Heart right ventricle (tissue), 16 donors: Measurements from ENCODE around the gene EPC2. TPM values are rescaled to one million over a fixed set of nuclear protein-coding genes. Genes with fewer than 3 reads are reported as not detected.

Experiments used
- ATAC-seq, 8 donors: fragments of 200-7000 bp; cut with Tn5 transposase; one replicate each; pipeline ENCODE4 v1.9.1; 2020; ENCODE audit warnings: mild to moderate bottlenecking in 8 of 8, moderate library complexity in 8 of 8, moderate number of reproducible peaks in 1 of 8
- DNase-seq, 2 donors: peaks; one replicate each; pipeline ENCODE4 v3.0.0-alpha.2; 2020
- H3K27ac ChIP-seq, 10 donors: fragments of 200-600 bp; sonication (generic) in 2 of 10; one replicate each; pipeline versions ENCODE4 v1.5.0 to v1.8.0; 2020 to 2022; ENCODE audit warnings: mild to moderate bottlenecking in 3 of 10
- H3K27me3 ChIP-seq, 7 donors: fragments of 200-600 bp; one replicate each; pipeline ENCODE4 v1.8.0; 2021 to 2022; ENCODE audit warnings: mild to moderate bottlenecking in 2 of 7
- H3K36me3 ChIP-seq, 9 donors: fragments of 200-600 bp; sonication (generic) in 1 of 9; one replicate each; pipeline versions ENCODE4 v1.5.0 to v1.8.0; 2020 to 2022; ENCODE audit warnings: mild to moderate bottlenecking in 2 of 9
- H3K4me1 ChIP-seq, 9 donors: fragments of 200-600 bp; sonication (generic) in 1 of 9; one replicate each; pipeline versions ENCODE4 v1.5.0 to v1.8.0; 2020 to 2022; ENCODE audit warnings: mild to moderate bottlenecking in 4 of 9
- H3K4me3 ChIP-seq, 10 donors: fragments of 200-600 bp; sonication (generic) in 2 of 10; one replicate each; pipeline versions ENCODE4 v1.5.0 to v1.8.0; 2020 to 2022; ENCODE audit warnings: mild to moderate bottlenecking in 7 of 10, moderate library complexity in 2 of 10
- H3K9me3 ChIP-seq, 11 donors: fragments of 200-600 bp in 10 of 11; sonication (generic) in 2 of 11; one replicate each; pipeline versions ENCODE4 v1.5.0 to v1.8.0; 2013 to 2022; ENCODE audit warnings: mild to moderate bottlenecking in 2 of 11, control low read depth in 1 of 11, moderate library complexity in 1 of 11
- WGBS, 2 donors: extraction: QIAGEN DNeasy Blood & Tissue Kit; methylation state at CpG; one replicate each; pipeline ENCODE4 v1.1.7; 2013; ENCODE audit warnings: inconsistent platforms in 1 of 2; 5-methylcytosine and 5-hydroxymethylcytosine counted together
- intact Hi-C, 10 donors: fragments of 100-400 bp; cut with DNase I; formaldehyde crosslinking; loops; one replicate each; pipeline versions ENCODE4 v1.11.1 to v1.14.2; 2022
- polyA plus RNA-seq, 2 donors: library from polyadenylated mRNA; stranded (reverse); fragments of 200-250 nt; gene quantifications; one replicate each; pipeline ENCODE4 v1.2.3, GENCODE V29; 2013
- total RNA-seq, 10 donors: library from RNA; stranded (reverse); fragmentation: NEBNext Ultra II Directional in 3 of 10; extraction: Animal tissue kit (Norgen Biotek cat#: 25700) in 3 of 10; gene quantifications; one replicate each; pipeline versions ENCODE4 v1.2.1 to v1.2.4, GENCODE V29; 2021 to 2023
- TF ChIP-seq, protein P1 (sequence below), 9 donors: fragments of 200-600 bp; sonication (generic) in 2 of 9; IDR thresholded peaks; one replicate each; pipeline versions ENCODE4 v1.5.0 to v1.8.0; 2021 to 2022; ENCODE audit warnings: antibody characterized with exemption in 9 of 9, mild to moderate bottlenecking in 5 of 9, moderate library complexity in 1 of 9
- donor health status: Arrhythmogenic right ventricular cardiomyopathy.
- donor health status: ischemic (EF 13 %, LVEDD 7.1; RV severe dilation, severe dysfunction).
- donor health status: healthy with polysubstance abuse.
- donor health status: DM: no; HTN: yes; CAD: no.
- donor health status: DM: no; HTN: no; CAD: no.
- donor health status: ischemic (EF 25% LVEDD 6.9; RV normal size, moderate dysfunction).
- donor health status: ischemic (EF 25% LVEDD 5.7; RV mildly dilated, moderate dysfunction).
- donor health status: healthy.
- donor health status: DM: yes; HTN: yes; CAD: no.
- donor health status: Ischemic cardiomyopathy.
- donor health status: ischemic (EF 35%, LVEDD 5.7; RV mildly dilated, moderate dysfunction).
- donor health status: nonischemic (EF 11% LVEDD 7.7; RV severe dilation, severe dysfunction).
- donor health status: DM: yes; HTN: yes; CAD: no.
- donor health status: PGD.
- donor health status: ischemic (EF 29% LVEDD 5.4; RV normal size, mild dysfunction).
- donor health status: nonischemic (EF 23%, LVEDD 6.1; RV moderate dilation, normal function).

Gene EPC2
- total and polyA plus RNA-seq, 12 donors = 5.5 to 28.8 (median 20.9) TPM

DNA sequence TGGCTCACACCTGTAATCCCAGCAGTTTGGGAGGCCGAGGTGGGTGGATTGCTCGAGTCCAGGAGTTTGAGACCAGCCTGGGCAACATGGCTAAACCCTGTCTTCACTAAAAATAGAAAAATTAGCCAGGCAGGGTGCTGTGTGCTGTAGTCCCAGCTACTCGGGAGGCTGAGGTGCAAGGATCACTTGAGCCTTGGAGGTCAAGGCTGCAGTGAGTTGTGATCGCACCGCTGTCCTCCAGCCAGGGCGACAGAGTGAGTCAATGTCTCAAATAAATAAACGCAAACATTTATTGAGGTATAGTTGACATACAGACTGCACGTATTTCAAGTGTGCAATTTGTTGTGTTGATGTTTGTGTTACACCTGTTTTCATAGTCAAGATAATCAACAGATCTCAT lies 19.7 kb downstream of the EPC2 start:
- intact Hi-C loops = no loop called here
- no peak for ATAC-seq
- peaks cover 0 to 57% (median 44%) of the 10 kb centered on the region in 9 donors for H3K4me1 ChIP-seq
- peaks cover 0 to 5% (median 0%) of the 10 kb centered on the region in 11 donors for H3K9me3 ChIP-seq
- 96 to 97% methylated on average over 8 of the region's 8 CpGs for WGBS, 2 donors
- no peak overlapping the region for H3K27ac ChIP-seq
- no peak overlapping the region for H3K4me3 ChIP-seq
- no peaks in the 10 kb centered on the region for H3K36me3 ChIP-seq
- no peaks in the 10 kb centered on the region for H3K27me3 ChIP-seq
- no peak for DNase-seq
- TF ChIP-seq, protein P1, sequence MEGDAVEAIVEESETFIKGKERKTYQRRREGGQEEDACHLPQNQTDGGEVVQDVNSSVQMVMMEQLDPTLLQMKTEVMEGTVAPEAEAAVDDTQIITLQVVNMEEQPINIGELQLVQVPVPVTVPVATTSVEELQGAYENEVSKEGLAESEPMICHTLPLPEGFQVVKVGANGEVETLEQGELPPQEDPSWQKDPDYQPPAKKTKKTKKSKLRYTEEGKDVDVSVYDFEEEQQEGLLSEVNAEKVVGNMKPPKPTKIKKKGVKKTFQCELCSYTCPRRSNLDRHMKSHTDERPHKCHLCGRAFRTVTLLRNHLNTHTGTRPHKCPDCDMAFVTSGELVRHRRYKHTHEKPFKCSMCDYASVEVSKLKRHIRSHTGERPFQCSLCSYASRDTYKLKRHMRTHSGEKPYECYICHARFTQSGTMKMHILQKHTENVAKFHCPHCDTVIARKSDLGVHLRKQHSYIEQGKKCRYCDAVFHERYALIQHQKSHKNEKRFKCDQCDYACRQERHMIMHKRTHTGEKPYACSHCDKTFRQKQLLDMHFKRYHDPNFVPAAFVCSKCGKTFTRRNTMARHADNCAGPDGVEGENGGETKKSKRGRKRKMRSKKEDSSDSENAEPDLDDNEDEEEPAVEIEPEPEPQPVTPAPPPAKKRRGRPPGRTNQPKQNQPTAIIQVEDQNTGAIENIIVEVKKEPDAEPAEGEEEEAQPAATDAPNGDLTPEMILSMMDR (IDR thresholded peaks at IDR 0.05) = no peak

DNA sequence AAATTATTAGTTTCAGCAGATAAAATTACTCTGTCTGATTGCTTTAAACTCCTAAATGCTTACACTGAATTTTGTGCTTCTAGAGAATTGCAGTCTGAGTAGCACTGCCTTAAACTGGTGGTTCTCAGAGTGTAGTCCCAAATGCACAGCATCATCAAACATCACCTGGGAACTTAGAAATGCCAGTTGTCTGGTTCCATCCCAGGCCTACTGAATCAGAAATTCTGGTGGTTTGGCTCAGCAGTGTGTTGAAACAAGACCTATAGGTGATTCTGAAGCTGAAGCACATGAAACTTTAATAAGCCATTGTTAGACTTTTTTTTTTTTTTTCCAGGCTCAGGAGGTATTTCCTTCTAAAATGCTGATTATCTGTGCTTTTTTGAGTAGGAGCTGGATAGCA lies 22.0 kb downstream of the EPC2 start:
- Histone ChIP-seq H3K36me3 (no peaks in the 10 kb centered on the region), H3K4me3 (no peak overlapping the region), H3K4me1 (peaks cover 0 to 47% (median 24%) of the 10 kb centered on the region in 9 donors), H3K27me3 (no peaks in the 10 kb centered on the region), H3K9me3 (peaks cover 0 to 5% (median 0%) of the 10 kb centered on the region in 11 donors), H3K27ac (no peak overlapping the region)
- no peak for ATAC-seq
- DNase-seq = no peak
- intact Hi-C loops = no loop called here
- TF ChIP-seq, protein P1 (IDR thresholded peaks at IDR 0.05) = no peak

DNA sequence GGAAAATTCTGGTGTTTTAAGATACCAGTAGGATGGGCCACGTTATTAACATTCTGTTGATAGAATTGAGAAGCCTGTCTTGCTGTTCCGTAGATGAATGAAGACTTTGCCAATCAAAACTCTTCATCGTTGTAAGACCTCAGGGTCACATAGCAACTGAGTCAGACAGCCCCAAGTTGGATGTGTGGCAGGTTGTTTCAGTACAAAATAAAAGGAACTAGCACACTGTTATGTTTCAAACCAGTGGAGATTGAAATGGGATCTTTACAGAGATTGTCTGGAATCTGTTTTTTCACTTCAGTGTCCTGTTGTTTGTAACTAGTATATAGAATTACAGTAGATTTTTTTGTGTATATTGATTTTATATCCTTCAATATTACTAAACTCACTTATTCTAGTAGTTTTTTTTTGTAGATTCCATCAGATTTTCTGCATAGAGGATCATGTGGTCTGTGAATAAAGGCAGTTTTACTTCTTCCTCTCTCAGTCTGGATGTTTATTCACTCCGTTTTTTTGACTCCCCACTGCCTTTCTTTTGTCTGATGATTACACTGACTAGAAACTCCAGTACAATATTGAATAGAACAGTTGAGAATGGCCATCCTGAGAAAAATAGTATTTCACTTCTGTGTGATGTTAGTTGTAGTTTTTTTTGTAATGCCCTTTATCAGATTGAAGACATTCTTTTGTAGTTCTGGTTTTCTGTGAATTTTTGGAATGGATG lies 22.7 kb downstream of the EPC2 start:
- DNase-seq (no peak), ATAC-seq (no peak)
- peaks cover 0 to 48% (median 24%) of the 10 kb centered on the region in 9 donors for H3K4me1 ChIP-seq
- intact Hi-C loops = no loop called here
- H3K27me3 ChIP-seq = no peaks in the 10 kb centered on the region
- H3K4me3 ChIP-seq = no peak overlapping the region
- H3K36me3 ChIP-seq = no peaks in the 10 kb centered on the region
- H3K27ac ChIP-seq = no peak overlapping the region
- peaks cover 0 to 5% (median 0%) of the 10 kb centered on the region in 11 donors for H3K9me3 ChIP-seq
- 33 to 40% methylated on average over 4 of the region's 4 CpGs for WGBS, 2 donors
- TF ChIP-seq, protein P1 (IDR thresholded peaks at IDR 0.05) = no peak

DNA sequence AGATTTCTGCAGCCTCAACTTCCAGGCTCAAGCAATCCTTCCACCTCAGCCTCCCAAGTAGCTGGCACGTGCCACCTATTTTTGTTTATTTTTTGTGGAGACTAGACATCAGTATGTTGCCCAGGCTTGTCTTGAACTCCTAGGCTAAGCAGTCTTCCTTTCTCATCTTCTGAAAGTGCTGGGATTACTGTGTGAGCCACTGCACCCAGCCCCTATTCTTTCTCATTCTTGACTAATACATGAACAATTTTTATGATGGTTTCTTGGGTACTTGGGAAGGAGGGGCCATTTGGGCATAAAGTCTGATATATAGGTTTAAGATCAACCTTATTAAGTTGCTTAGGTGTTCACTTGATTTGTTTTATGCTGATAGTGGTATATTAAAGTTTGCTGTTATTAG lies 26.2 kb downstream of the EPC2 start:
- TF ChIP-seq, protein P1 (IDR thresholded peaks at IDR 0.05) = no peak
- 70 to 77% methylated on average over 1 of the region's 1 CpG for WGBS, 2 donors
- Histone ChIP-seq H3K27me3 (no peaks in the 10 kb centered on the region), H3K4me3 (no peak overlapping the region), H3K27ac (no peak overlapping the region), H3K4me1 (peaks cover 12 to 68% (median 40%) of the 10 kb centered on the region in 9 donors), H3K9me3 (peaks cover 0 to 17% (median 0%) of the 10 kb centered on the region in 11 donors), H3K36me3 (no peaks in the 10 kb centered on the region)
- ATAC-seq (no peak), DNase-seq (no peak)
- intact Hi-C loops = no loop called here
